PFSK-1 (cell line): ENCODE results near the gene UBXN10.

ENCODE experiments used
- FOXP2 ChIP-seq: optimal IDR thresholded peaks from 2 replicates; pipeline ENCODE3; 2011; ENCODE audit warnings: borderline replicate concordance, control low read depth, inconsistent platforms; ENCODE audit not compliant: insufficient read depth; ENCODE audit errors: extremely low read length, extremely low read depth
- POLR2AphosphoS5 ChIP-seq: IDR thresholded peaks from 2 replicates; pipeline ENCODE4 v1.6.1; 2012; ENCODE audit warnings: low read depth, mild to moderate bottlenecking, control low read depth, low read length, moderate library complexity
- REST ChIP-seq, 2 experiments: IDR thresholded peaks; 2 replicates each; pipeline versions ENCODE4 v1.6.1 to v1.8.0; 2011 to 2012; ENCODE audit warnings: low read depth in 2 of 2, low read length in 2 of 2, control low read depth in 1 of 2, inconsistent platforms in 1 of 2, mild to moderate bottlenecking in 1 of 2, moderate library complexity in 1 of 2; ENCODE audit not compliant: insufficient read depth in 1 of 2
- SIN3A ChIP-seq: IDR thresholded peaks from 2 replicates; pipeline ENCODE4 v1.6.1; 2012; ENCODE audit warnings: mild to moderate bottlenecking, low read length, moderate library complexity, borderline replicate concordance; ENCODE audit not compliant: insufficient read depth
- TAF1 ChIP-seq: IDR thresholded peaks from 2 replicates; pipeline ENCODE4 v1.6.1; 2012; ENCODE audit warnings: low read length, control low read depth, borderline replicate concordance; ENCODE audit not compliant: insufficient read depth

Gene UBXN10

GRCh38 chr1:20223106-20223505, 37.2 kb downstream of the UBXN10 start:
- TF ChIP-seq TAF1 (no peak), FOXP2 (no peak), POLR2AphosphoS5 (no peak), REST (IDR thresholded peaks at IDR 0.05; ENCODE audit: insufficient read depth in 1 of 2, low read depth in 2 of 2, low read length in 2 of 2) (no peak), SIN3A (no peak)

DNA sequence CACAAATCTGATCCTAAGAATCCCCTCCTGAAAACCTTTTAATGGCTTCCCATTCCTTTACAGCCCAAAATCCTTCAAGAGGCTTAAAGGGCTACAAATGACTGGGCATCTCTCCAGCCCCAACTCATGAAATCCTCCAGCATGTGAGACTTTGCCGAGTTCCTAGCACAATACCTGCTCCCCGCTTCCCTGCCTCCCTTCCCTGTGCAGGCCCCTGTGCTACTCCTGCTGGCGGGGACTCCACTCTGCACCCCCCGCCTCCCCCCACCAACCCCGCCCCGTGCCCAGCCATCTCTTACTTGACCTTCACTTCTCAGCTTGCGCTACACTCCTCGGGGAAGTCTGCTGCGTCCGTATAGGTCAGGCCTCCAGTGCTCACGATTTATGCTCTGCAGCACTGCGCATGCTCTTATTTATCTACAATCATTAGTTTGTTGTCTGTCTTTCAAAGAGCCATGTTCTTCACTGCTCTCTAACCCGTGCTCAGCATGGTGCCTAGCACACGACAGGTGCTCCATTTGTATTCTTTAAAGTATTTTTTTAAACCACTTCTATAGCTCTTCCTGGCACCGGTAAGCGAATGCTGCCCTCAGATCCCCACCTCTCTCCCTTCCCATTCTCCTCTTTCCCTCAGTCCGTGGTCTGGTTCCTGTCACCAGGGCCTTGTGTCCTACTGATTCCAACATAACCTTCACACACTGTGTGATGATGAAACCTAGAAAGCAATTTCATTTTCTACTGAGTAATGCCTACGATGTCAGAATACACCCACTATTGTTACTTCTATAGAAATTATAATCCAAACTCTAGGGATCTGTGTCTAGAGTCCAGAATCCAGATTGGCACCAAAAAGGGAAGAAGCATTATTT, 37.9 kb downstream of the UBXN10 start:
- TF ChIP-seq REST (IDR thresholded peaks at IDR 0.05; ENCODE audit: insufficient read depth in 1 of 2, low read depth in 2 of 2, low read length in 2 of 2): no peak
- no peak for TF ChIP-seq POLR2AphosphoS5

- TF ChIP-seq REST (IDR thresholded peaks at IDR 0.05; ENCODE audit: insufficient read depth in 1 of 2, low read depth in 2 of 2, low read length in 2 of 2) (no peak), POLR2AphosphoS5 (no peak), FOXP2 (no peak)
These were observed 38.6 kb downstream of the UBXN10 start for GRCh38 chr1:20224546-20224945.

GRCh38 chr1:20227704-20228103, 41.8 kb downstream of the UBXN10 start:
- TF ChIP-seq SIN3A (no peak), FOXP2 (no peak), TAF1 (no peak), REST (IDR thresholded peaks at IDR 0.05; ENCODE audit: insufficient read depth in 1 of 2, low read depth in 2 of 2, low read length in 2 of 2) (no peak), POLR2AphosphoS5 (no peak)

DNA sequence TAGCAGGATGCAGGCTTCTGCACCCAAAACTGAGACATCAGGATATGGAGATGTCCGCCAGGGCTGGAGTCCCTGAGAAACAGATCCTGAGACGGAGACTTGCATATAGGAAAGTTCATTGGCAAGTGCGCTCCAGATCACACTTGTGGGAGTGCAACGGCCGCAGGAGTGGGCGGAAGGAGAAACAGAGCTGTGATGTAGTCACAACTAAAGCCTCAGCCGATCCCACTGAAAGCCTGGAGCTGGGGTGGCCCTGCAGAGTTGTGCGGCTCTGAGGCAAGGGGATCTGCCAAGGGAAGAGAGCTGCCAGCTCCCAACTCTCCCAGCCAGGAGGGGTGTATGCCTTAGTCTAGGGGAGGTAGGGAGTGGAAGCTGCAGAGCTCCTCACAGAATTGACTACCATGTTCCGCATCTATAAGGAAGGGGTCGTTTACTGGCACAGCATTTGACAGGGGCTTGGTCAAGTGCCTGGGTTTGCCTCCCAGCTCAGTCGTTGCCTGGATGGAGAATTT, 42.5 kb downstream of the UBXN10 start:
- TF ChIP-seq SIN3A (no peak), POLR2AphosphoS5 (no peak), FOXP2 (no peak), REST (IDR thresholded peaks at IDR 0.05; ENCODE audit: insufficient read depth in 1 of 2, low read depth in 2 of 2, low read length in 2 of 2) (no peak), TAF1 (no peak)
